ENCODE results near the gene KIAA1143.

GRCh38 chr3:44762690-44763089, 1.3 kb upstream of the KIAA1143 start:
- TF ChIP-seq, protein P1, sequence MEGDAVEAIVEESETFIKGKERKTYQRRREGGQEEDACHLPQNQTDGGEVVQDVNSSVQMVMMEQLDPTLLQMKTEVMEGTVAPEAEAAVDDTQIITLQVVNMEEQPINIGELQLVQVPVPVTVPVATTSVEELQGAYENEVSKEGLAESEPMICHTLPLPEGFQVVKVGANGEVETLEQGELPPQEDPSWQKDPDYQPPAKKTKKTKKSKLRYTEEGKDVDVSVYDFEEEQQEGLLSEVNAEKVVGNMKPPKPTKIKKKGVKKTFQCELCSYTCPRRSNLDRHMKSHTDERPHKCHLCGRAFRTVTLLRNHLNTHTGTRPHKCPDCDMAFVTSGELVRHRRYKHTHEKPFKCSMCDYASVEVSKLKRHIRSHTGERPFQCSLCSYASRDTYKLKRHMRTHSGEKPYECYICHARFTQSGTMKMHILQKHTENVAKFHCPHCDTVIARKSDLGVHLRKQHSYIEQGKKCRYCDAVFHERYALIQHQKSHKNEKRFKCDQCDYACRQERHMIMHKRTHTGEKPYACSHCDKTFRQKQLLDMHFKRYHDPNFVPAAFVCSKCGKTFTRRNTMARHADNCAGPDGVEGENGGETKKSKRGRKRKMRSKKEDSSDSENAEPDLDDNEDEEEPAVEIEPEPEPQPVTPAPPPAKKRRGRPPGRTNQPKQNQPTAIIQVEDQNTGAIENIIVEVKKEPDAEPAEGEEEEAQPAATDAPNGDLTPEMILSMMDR (IDR thresholded peaks at IDR 0.05; ENCODE audit: insufficient read depth, low read depth, low read length) = no peak
- no peak for TF ChIP-seq EZH2 (IDR thresholded peaks at IDR 0.05; ENCODE audit: insufficient read depth, low read length)
